Kidney (tissue), 14 donors: ENCODE data around the gene DDX39B. TPM values are rescaled to one million over a fixed set of nuclear protein-coding genes. Genes with fewer than 3 reads are reported as not detected.

Experiments
- DNase-seq, 5 donors: peaks; one replicate each; pipeline ENCODE4 v3.0.0-alpha.2; 2013 to 2020
- FAIRE-seq: peaks from 2 replicates; lab custom pipeline; 2012; peaks lifted over from hg19 to GRCh38; lab: Jason Lieb, UNC
- H3K27ac ChIP-seq, 2 donors: one replicate each; pipeline ENCODE4 v1.7.0; 2013; ENCODE audit warnings: low read depth in 2 of 2, low read length in 2 of 2, inconsistent platforms in 1 of 2
- H3K27me3 ChIP-seq: one replicate; pipeline ENCODE4 v1.7.1; 2013; ENCODE audit warnings: low read length, inconsistent platforms; ENCODE audit not compliant: control insufficient read depth, insufficient read depth
- H3K36me3 ChIP-seq, 3 donors: one replicate each; pipeline versions ENCODE4 v1.7.0 to v1.7.1; 2013; ENCODE audit warnings: low read length in 3 of 3, control low read depth in 1 of 3, inconsistent platforms in 1 of 3; ENCODE audit not compliant: insufficient read depth in 3 of 3, control insufficient read depth in 2 of 3
- H3K4me1 ChIP-seq, 3 donors: one replicate each; pipeline versions ENCODE4 v1.7.0 to v1.7.1; 2013; ENCODE audit warnings: low read length in 3 of 3, inconsistent platforms in 1 of 3, low read depth in 1 of 3; ENCODE audit not compliant: control insufficient read depth in 2 of 3, insufficient read depth in 2 of 3
- H3K4me3 ChIP-seq, 3 donors: one replicate each; pipeline versions ENCODE4 v1.7.0 to v1.8.1; 2013; ENCODE audit warnings: low read length in 3 of 3, control low read depth in 1 of 3, inconsistent platforms in 1 of 3
- H3K9ac ChIP-seq, 3 donors: one replicate each; pipeline versions ENCODE4 v1.7.0 to v1.7.1; 2013; ENCODE audit warnings: low read length in 3 of 3, control low read depth in 1 of 3, inconsistent platforms in 1 of 3
- H3K9me3 ChIP-seq, 3 donors: one replicate each; pipeline versions ENCODE4 v1.7.0 to v1.7.1; 2013; ENCODE audit warnings: low read length in 3 of 3, control low read depth in 1 of 3, inconsistent platforms in 1 of 3; ENCODE audit not compliant: control insufficient read depth in 2 of 3, insufficient read depth in 1 of 3
- intact Hi-C: fragments of 100-400 bp; cut with DNase I; formaldehyde crosslinking; loops from one replicate; pipeline ENCODE4 v1.11.1; 2022
- polyA plus RNA-seq: library from polyadenylated mRNA; stranded (reverse); fragments of 350-450 nt; fragmentation: Illumina TruSeq; extraction: RNeasy Lipid Tissue Mini Kit (QIAGEN cat#74804); gene quantifications from one replicate; pipeline ENCODE4 v1.2.3, GENCODE V29; 2014; ENCODE audit warnings: low read depth, low replicate concordance; ENCODE audit not compliant: insufficient read depth
- total RNA-seq: library from RNA; stranded (reverse); fragmentation: NEBNext Ultra II Directional; extraction: Animal tissue kit (Norgen Biotek cat#: 25700); gene quantifications from one replicate; pipeline ENCODE4 v1.2.1, GENCODE V29; 2021
- TF ChIP-seq, protein P1 (sequence below): IDR thresholded peaks from 3 replicates; pipeline ENCODE4 v1.5.1; 2012; ENCODE audit warnings: mild to moderate bottlenecking, moderate library complexity, borderline replicate concordance; ENCODE audit not compliant: insufficient read depth; ENCODE audit errors: extremely low read depth
- donor health status: control.
- donor health status: control.
- donor health status: control.
- donor health status: control.
- donor health status: control.
- donor health status: DM: yes; HTN: yes; CAD: no.
- donor health status: Normal renal cell carcinoma (clear cell type).

DDX39B gene
- total and polyA plus RNA-seq, 2 donors from 2014 or later, result 183 to 295 TPM

DNA sequence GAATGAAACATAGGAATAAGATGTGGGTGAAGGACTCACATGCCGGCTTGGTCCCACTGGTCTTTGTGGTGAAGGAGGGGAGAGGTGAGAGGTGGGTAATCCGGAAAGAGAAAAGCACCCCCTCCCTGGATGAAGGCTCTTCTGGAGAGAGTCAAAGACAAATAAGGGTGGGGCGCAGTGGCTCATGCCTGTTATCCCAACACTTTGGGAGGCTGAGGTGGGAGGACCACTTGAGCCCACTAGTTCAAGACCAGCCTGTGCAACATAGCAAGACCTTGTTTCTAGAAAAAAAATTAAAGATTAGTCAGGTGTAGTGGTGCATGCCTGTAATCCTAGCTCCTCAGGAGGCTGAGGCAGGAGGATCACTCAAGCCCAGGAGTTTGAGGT, 37.3 kb upstream of the DDX39B start:
- no peaks in the 10 kb centered on the region for H3K36me3 ChIP-seq

DNA sequence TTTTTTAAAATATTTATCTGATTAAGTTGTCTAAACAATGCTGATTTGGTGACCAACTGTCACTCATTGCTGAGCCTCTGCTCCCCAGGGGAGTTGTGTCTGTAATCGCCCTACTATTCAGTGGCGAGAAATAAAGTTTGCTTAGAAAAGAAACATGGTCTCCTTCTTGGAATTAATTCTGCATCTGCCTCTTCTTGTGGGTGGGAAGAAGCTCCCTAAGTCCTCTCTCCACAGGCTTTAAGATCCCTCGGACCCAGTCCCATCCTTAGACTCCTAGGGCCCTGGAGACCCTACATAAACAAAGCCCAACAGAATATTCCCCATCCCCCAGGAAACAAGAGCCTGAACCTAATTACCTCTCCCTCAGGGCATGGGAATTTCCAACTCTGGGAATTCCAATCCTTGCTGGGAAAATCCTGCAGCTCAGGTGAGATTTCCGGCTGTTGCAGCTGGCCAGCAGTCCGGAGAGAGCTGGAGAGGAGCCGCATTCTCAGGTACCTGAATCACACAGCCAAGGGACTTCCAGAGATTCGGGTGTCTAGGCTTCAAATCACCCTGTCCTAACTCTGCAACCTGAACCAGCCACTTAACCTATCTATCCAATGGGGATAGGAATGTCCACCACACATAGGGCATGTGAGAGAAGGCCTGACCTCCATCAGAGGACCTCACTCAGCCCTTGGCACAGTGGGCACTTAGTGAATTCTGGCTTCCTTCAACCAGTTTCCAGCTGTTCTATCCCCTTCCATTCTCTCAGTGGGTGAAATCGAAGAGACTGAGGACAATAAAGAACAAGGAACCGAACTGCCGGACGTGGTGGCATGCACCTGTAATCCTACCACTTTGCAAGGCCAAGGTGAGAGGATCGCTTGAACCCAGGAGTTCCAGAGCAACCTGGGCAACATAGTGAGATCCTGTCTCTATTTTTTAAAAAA, 36.6 kb upstream of the DDX39B start:
- Histone ChIP-seq H3K27ac (no peak overlapping the region), H3K36me3 (no peaks in the 10 kb centered on the region), H3K4me3 (no peak overlapping the region), H3K9ac (no peak overlapping the region), H3K27me3 (no peaks in the 10 kb centered on the region), H3K9me3 (no peaks in the 10 kb centered on the region), H3K4me1 (peaks cover 0 to 7% (median 5%) of the 10 kb centered on the region in 3 donors)
- intact Hi-C loops, result no loop called here
- peak in 2 of 5 donors; percentile 46 to 50 for DNase-seq
- TF ChIP-seq, protein P1, sequence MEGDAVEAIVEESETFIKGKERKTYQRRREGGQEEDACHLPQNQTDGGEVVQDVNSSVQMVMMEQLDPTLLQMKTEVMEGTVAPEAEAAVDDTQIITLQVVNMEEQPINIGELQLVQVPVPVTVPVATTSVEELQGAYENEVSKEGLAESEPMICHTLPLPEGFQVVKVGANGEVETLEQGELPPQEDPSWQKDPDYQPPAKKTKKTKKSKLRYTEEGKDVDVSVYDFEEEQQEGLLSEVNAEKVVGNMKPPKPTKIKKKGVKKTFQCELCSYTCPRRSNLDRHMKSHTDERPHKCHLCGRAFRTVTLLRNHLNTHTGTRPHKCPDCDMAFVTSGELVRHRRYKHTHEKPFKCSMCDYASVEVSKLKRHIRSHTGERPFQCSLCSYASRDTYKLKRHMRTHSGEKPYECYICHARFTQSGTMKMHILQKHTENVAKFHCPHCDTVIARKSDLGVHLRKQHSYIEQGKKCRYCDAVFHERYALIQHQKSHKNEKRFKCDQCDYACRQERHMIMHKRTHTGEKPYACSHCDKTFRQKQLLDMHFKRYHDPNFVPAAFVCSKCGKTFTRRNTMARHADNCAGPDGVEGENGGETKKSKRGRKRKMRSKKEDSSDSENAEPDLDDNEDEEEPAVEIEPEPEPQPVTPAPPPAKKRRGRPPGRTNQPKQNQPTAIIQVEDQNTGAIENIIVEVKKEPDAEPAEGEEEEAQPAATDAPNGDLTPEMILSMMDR, result no peak
- no peak for FAIRE-seq

More for the DNA sequence above, 37.3 kb upstream of the DDX39B start:
- no peak overlapping the region for H3K9ac ChIP-seq
- TF ChIP-seq, protein P1, result no peak
- no peak overlapping the region for H3K4me3 ChIP-seq
- H3K27ac ChIP-seq, result no peak overlapping the region
- DNase-seq, result no peak
- H3K4me1 ChIP-seq, result peaks cover 0 to 7% (median 5%) of the 10 kb centered on the region in 3 donors
- intact Hi-C loops, result no loop called here
- no peak for FAIRE-seq
- H3K9me3 ChIP-seq, result no peaks in the 10 kb centered on the region
- no peaks in the 10 kb centered on the region for H3K27me3 ChIP-seq

DNA sequence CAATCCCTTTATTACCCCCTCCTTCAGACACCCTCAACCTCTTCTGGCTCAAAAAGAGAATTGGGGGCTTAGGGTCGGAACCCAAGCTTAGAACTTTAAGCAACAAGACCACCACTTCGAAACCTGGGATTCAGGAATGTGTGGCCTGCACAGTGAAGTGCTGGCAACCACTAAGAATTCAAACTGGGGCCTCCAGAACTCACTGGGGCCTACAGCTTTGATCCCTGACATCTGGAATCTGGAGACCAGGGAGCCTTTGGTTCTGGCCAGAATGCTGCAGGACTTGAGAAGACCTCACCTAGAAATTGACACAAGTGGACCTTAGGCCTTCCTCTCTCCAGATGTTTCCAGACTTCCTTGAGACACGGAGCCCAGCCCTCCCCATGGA, 35.8 kb upstream of the DDX39B start:
- intact Hi-C loops, result no loop called here
- Histone ChIP-seq H3K4me1 (peaks cover 0 to 7% (median 5%) of the 10 kb centered on the region in 3 donors), H3K9me3 (no peaks in the 10 kb centered on the region), H3K9ac (no peak overlapping the region), H3K36me3 (no peaks in the 10 kb centered on the region), H3K27ac (no peak overlapping the region), H3K27me3 (no peaks in the 10 kb centered on the region), H3K4me3 (no peak overlapping the region)
- DNase-seq (no peak), FAIRE-seq (no peak)
- TF ChIP-seq, protein P1, result no peak
